ENCODE measurements around the gene CDON.

DNA sequence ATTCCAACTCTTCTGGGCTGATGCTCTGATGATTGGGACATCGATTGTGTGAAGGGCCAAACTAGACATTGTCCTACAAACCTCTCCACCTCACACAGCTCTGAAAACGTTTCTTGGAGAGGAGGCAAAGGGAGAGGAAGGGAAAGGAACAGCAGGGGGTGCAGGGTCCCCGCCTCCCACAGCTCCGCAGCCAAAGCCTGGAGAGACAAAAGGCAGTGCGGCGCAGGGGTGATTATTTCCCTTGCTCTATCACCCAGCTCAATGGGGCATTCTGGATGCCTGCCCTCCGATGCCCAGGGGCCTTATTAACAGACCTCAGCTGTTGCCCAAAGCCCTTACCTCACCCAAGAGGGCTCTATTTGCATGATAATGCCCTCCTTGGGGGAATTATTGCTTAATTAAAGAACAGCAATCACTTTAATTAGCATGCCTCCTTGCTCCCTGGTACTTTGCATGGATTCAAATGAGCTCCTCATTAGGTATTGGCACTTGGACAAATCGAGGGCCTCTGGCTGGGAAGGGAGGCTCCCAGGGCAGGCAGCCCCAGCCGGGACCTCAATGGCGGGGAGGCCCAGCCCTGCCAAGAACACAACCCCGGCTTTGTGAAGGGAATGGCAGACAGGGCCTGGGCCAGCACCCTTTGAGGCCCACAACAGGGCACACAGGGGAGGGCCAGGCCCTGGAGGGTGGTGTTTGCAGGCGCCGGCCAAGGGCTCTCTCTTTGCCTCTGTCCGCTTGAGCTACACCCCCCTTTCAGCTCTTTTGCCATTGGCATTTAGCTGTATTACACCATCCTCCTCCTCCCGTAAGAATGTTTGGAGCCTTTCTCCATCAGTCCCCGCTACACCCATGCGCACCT, 19.8 kb upstream of the CDON start:
- TF ChIP-seq CTCF (IDR thresholded peaks at IDR 0.05; ENCODE audit: extremely low read depth in 1 of 2, insufficient read depth in 1 of 2, low read depth in 1 of 2, low read length in 2 of 2): no peak
- no peak for TF ChIP-seq EZH2 (IDR thresholded peaks at IDR 0.05; ENCODE audit: borderline replicate concordance, low read depth, low read length, severe bottlenecking)
- TF ChIP-seq POLR2AphosphoS5 (IDR thresholded peaks at IDR 0.05; ENCODE audit: insufficient read depth, low read depth, low read length): no peak
- no peak for TF ChIP-seq FOS (IDR thresholded peaks at IDR 0.05; ENCODE audit: borderline replicate concordance, insufficient read depth, low read length)
- TF ChIP-seq POLR2A (IDR thresholded peaks at IDR 0.05; ENCODE audit: low read depth, low read length): no peak
- TF ChIP-seq, protein P1, sequence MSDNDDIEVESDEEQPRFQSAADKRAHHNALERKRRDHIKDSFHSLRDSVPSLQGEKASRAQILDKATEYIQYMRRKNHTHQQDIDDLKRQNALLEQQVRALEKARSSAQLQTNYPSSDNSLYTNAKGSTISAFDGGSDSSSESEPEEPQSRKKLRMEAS (IDR thresholded peaks at IDR 0.05; ENCODE audit: insufficient read depth, insufficient read length): no peak
